ENCODE results near the gene VAV2. TPM values are rescaled to one million over a fixed set of nuclear protein-coding genes. Genes with fewer than 3 reads are reported as not detected.

The VAV2 gene
- total and polyA plus RNA-seq, 7 donors = 3.8 to 23.3 (median 7.2) TPM

DNA sequence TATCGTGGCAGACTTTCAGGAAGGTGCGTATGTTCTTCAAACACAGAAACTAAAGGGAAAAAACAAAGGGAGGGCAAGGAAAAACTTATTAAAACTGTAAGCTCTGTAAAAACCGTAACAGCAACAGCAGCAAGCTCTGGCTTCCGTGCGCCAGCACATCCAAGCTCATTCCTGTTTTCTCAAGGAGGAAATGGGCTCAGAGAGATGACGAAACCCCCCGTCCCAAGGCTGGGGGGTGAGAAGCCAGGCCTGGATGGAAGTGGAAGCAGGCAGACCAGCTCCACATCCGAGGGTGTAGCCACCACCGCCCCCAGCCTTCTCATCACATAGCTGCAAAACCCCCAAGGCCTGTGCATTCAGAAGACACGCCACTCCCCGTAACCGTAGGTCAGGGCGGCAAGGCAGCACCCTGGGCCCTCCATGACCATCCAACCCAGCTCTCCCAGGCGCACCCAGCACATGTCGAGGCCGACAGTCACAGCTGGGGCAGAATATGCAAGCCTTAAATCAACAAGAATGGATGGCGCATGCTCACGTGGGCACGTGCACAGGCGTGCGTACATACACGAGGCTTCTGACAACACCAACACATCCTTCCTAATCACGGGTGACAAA lies 52.8 kb downstream of the VAV2 start:
- peaks cover 0 to 9% (median 7%) of the 10 kb centered on the region in 4 donors for H3K4me1 ChIP-seq
- WGBS, 2 donors = 89 to 90% methylated on average over 23 of the region's 23 CpGs
- H3K27me3 ChIP-seq = no peaks in the 10 kb centered on the region
- H3K4me3 ChIP-seq = no peak overlapping the region
- no peak for TF ChIP-seq POLR2AphosphoS5 (IDR thresholded peaks at IDR 0.05)
- TF ChIP-seq EP300 (IDR thresholded peaks at IDR 0.05) = no peak
- TF ChIP-seq, protein P1, sequence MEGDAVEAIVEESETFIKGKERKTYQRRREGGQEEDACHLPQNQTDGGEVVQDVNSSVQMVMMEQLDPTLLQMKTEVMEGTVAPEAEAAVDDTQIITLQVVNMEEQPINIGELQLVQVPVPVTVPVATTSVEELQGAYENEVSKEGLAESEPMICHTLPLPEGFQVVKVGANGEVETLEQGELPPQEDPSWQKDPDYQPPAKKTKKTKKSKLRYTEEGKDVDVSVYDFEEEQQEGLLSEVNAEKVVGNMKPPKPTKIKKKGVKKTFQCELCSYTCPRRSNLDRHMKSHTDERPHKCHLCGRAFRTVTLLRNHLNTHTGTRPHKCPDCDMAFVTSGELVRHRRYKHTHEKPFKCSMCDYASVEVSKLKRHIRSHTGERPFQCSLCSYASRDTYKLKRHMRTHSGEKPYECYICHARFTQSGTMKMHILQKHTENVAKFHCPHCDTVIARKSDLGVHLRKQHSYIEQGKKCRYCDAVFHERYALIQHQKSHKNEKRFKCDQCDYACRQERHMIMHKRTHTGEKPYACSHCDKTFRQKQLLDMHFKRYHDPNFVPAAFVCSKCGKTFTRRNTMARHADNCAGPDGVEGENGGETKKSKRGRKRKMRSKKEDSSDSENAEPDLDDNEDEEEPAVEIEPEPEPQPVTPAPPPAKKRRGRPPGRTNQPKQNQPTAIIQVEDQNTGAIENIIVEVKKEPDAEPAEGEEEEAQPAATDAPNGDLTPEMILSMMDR (IDR thresholded peaks at IDR 0.05) = no peak
- TF ChIP-seq POLR2A (IDR thresholded peaks at IDR 0.05) = no peak
- no peak for DNase-seq
- peaks cover 0 to 7% (median 0%) of the 10 kb centered on the region in 4 donors for H3K36me3 ChIP-seq
- H3K9me3 ChIP-seq = no peaks in the 10 kb centered on the region
- intact Hi-C loops (cut with DNase I) = no loop called here
- no peak overlapping the region for H3K27ac ChIP-seq

- Histone ChIP-seq H3K4me1 (peaks cover 0 to 9% (median 7%) of the 10 kb centered on the region in 4 donors), H3K36me3 (peaks cover 0 to 7% (median 0%) of the 10 kb centered on the region in 4 donors), H3K27me3 (no peaks in the 10 kb centered on the region), H3K27ac (no peak overlapping the region), H3K4me3 (no peak overlapping the region), H3K9me3 (no peaks in the 10 kb centered on the region)
- no peak for DNase-seq
- TF ChIP-seq, protein P1 (IDR thresholded peaks at IDR 0.05) = no peak
- no peak for TF ChIP-seq EP300 (IDR thresholded peaks at IDR 0.05)
- TF ChIP-seq POLR2AphosphoS5 (IDR thresholded peaks at IDR 0.05) = no peak
- no peak for TF ChIP-seq POLR2A (IDR thresholded peaks at IDR 0.05)
- intact Hi-C loops (cut with DNase I) = no loop called here
- 90 to 94% methylated on average over 14 of the region's 14 CpGs for WGBS, 2 donors
Measured at GRCh38 chr9:133938753-133939152, 53.4 kb downstream of the VAV2 start.

DNA sequence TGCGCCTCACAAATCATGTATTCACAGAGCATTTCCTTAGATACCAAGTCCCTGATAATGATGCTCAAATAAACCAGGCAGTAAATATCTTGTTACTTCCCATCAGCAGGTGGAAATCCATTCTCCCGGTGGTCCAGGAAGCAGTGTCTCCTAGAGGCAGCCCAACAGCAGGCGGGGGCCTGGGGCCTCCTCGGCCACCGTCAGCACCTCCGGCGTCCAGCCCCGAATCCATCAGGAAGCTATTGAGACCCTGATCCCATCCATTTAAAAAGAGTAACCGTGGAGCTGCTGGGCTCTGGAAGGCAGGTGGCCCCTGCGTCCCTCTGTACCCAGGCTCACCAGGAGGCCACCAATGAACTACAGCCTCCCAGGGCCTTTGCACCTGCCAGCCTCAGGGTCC lies 54.0 kb downstream of the VAV2 start:
- H3K9me3 ChIP-seq = no peaks in the 10 kb centered on the region
- no peak for DNase-seq
- H3K36me3 ChIP-seq = peaks cover 0 to 7% (median 0%) of the 10 kb centered on the region in 4 donors
- no peaks in the 10 kb centered on the region for H3K27me3 ChIP-seq
- 94 to 97% methylated on average over 10 of the region's 10 CpGs for WGBS, 2 donors
- H3K4me1 ChIP-seq = peaks cover 0 to 9% (median 7%) of the 10 kb centered on the region in 4 donors
- TF ChIP-seq POLR2AphosphoS5 (IDR thresholded peaks at IDR 0.05) (no peak), POLR2A (IDR thresholded peaks at IDR 0.05) (no peak), EP300 (IDR thresholded peaks at IDR 0.05) (no peak)
- TF ChIP-seq, protein P1 (IDR thresholded peaks at IDR 0.05) = no peak
- intact Hi-C loops (cut with DNase I) = no loop called here
- no peak overlapping the region for H3K4me3 ChIP-seq
- no peak overlapping the region for H3K27ac ChIP-seq

GRCh38 chr9:133937120-133937519 lies 55.0 kb downstream of the VAV2 start:
- TF ChIP-seq, protein P1 (IDR thresholded peaks at IDR 0.05) = no peak
- TF ChIP-seq POLR2AphosphoS5 (IDR thresholded peaks at IDR 0.05) (no peak), POLR2A (IDR thresholded peaks at IDR 0.05) (no peak), EP300 (IDR thresholded peaks at IDR 0.05) (no peak)
- DNase-seq = no peak
- Histone ChIP-seq H3K27ac (no peak overlapping the region), H3K27me3 (no peaks in the 10 kb centered on the region), H3K9me3 (no peaks in the 10 kb centered on the region), H3K36me3 (peaks cover 0 to 7% (median 0%) of the 10 kb centered on the region in 4 donors), H3K4me3 (no peak overlapping the region), H3K4me1 (peaks cover 0 to 9% (median 7%) of the 10 kb centered on the region in 4 donors)
- WGBS, 2 donors = 77 to 84% methylated on average over 4 of the region's 4 CpGs
- intact Hi-C loops (cut with DNase I) = no loop called here

All from sigmoid colon (tissue), 7 donors.